Peyer's patch (tissue), 4 donors: ENCODE measurements around the gene PIGP. TPM values are rescaled to one million over a fixed set of nuclear protein-coding genes. Genes with fewer than 3 reads are reported as not detected.
"Not testable (repeated sequence)": the region's sequence is repeated elsewhere in the genome, so short reads cannot be mapped to it uniquely, and the experiment has no call there.

ENCODE experiments used
- DNase-seq, 3 donors: peaks; one replicate each; pipeline ENCODE4 v3.0.0-alpha.2; 2017 to 2019
- H3K27ac ChIP-seq, 4 donors: fragments of 200-600 bp; sonication (generic); one replicate each; pipeline ENCODE4 v1.5.1; 2016 to 2019
- H3K27me3 ChIP-seq, 2 donors: fragments of 200-600 bp; sonication (generic); one replicate each; pipeline ENCODE4 v1.5.1; 2019
- H3K36me3 ChIP-seq, 3 donors: fragments of 200-600 bp; sonication (generic); one replicate each; pipeline ENCODE4 v1.5.1; 2016 to 2019
- H3K4me1 ChIP-seq, 4 donors: fragments of 200-600 bp; sonication (generic); one replicate each; pipeline ENCODE4 v1.5.1; 2016 to 2019
- H3K4me3 ChIP-seq, 4 donors: fragments of 200-600 bp; sonication (generic); 1 replicate in 3 of 4; 2 replicates in 1 of 4; pipeline ENCODE4 v1.5.1; 2016 to 2019; ENCODE audit warnings: mild to moderate bottlenecking in 1 of 4
- H3K9me3 ChIP-seq, 4 donors: fragments of 200-600 bp; sonication (generic); one replicate each; pipeline ENCODE4 v1.5.1; 2016 to 2019; ENCODE audit warnings: mild to moderate bottlenecking in 1 of 4
- CTCF ChIP-seq, 6 experiments: fragments of 450-650 bp in 4 of 6; fragments of 200-600 bp in 2 of 6; sonication (generic) in 1 of 6; IDR thresholded peaks; one replicate each; pipeline ENCODE4 v1.5.1; 2017 to 2019; ENCODE audit warnings: antibody characterized with exemption in 6 of 6, mild to moderate bottlenecking in 3 of 6, moderate library complexity in 1 of 6
- POLR2A ChIP-seq, 2 donors: fragments of 450-650 bp; IDR thresholded peaks; one replicate each; pipeline ENCODE4 v1.5.1; 2017; ENCODE audit warnings: antibody characterized with exemption in 2 of 2, mild to moderate bottlenecking in 2 of 2, moderate library complexity in 2 of 2
- total RNA-seq, 4 donors: library from RNA; depleted of rRNA; stranded (reverse); fragments of >200 nt; gene quantifications; one replicate each; pipeline ENCODE4 v1.1.0, GENCODE V29; 2016

The PIGP gene
- 10 to 100 TPM; 11.4 to 26.4 (median 12.7) TPM for total RNA-seq

DNA sequence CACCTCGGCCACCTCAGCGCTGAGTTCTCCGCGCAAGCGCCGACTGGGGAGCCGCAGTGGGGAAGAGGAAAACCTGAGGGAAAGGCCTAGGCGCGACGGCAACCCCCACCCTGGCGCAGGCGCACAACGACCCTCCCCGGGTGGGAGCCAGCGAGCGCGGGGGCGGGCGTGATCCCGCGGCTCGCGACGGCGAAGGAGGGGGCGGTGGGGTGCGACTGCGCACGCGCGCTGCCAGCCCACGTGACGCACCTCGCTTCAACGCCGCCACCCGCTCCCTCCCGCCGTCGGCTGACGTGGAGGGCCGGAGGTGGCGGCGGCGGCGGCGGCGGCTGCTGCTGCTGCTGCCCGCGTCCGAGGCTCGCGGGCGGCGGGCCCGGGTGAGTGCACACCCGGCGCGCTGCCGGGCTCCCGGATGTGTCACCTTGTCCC is at the start of gene PIGP, which contains the start of gene TTC3:
Gene PIGP, minus strand, starts transcription at position 84 of the 429 bp plus-strand sequence. CDS start 556 bp downstream, outside the sequence.
Gene TTC3, plus strand, starts transcription at position 267 of the 429 bp plus-strand sequence. CDS start 14,004 bp downstream, outside the sequence.
- Histone ChIP-seq H3K9me3 (no peaks in the 10 kb centered on the region), H3K4me1 (peaks cover 0 to 24% (median 5%) of the 10 kb centered on the region in 4 donors), H3K4me3 (peak within 1 kb of the TSS; percentile 68 to 92 (median 90)), H3K27me3 (no peaks in the 10 kb centered on the region), H3K27ac (peak within 1 kb of the TSS; percentile 94 to 99 (median 98)), H3K36me3 (peaks cover 0 to 8% (median 0%) of the 10 kb centered on the region in 3 donors)
- DNase-seq: peak; percentile 86 to 97 (median 95)
- TF ChIP-seq CTCF (IDR thresholded peaks at IDR 0.05) (no peak), POLR2A (IDR thresholded peaks at IDR 0.05) (peak; percentile 74 to 92)

- no peak overlapping the region for H3K27ac ChIP-seq
- no peaks in the 10 kb centered on the region for H3K4me1 ChIP-seq
- H3K36me3 ChIP-seq: peaks cover 0 to 16% (median 0%) of the 10 kb centered on the region in 3 donors
- DNase-seq: no peak
- no peak for TF ChIP-seq CTCF (IDR thresholded peaks at IDR 0.05)
- no peak for TF ChIP-seq POLR2A (IDR thresholded peaks at IDR 0.05)
- no peaks in the 10 kb centered on the region for H3K9me3 ChIP-seq
- no peak overlapping the region for H3K4me3 ChIP-seq
- no peaks in the 10 kb centered on the region for H3K27me3 ChIP-seq
Observed at GRCh38 chr21:37119421-37120218, 46.7 kb upstream of the PIGP start.

DNA sequence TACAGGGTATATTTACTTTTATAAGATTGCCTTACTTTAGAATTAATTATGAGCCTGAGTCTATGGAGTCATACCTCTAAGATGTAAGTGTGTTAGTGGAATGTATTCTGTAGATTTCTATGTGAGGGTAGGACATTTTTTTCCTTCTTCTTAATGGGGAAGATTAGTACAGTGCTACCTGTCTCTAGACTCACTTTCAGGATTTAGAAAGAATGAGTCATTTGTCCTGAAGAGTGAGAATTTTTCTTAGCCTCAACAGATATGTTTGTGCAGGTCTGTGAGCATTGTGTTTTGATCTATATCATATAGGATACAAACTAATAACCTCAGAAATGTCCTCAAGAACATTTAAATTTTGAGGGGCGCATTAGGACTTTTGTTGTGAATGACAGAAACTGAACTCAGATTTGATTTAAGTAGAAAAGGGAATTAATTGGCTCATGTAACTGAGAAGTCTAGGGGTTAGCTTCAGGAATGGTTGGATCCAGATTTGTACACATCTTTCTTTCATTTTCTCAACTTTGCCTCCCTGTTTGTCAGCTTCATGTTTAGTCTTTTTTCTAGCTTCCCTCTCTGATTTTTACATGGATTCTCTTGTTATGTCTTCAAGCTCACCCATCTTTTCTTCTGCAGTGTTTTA is 45.4 kb upstream of the PIGP start:
- no peaks in the 10 kb centered on the region for H3K27me3 ChIP-seq
- no peaks in the 10 kb centered on the region for H3K4me1 ChIP-seq
- H3K4me3 ChIP-seq: no peak overlapping the region
- H3K36me3 ChIP-seq: peaks cover 0 to 9% (median 0%) of the 10 kb centered on the region in 3 donors
- DNase-seq: no peak
- no peak overlapping the region for H3K27ac ChIP-seq
- TF ChIP-seq CTCF (IDR thresholded peaks at IDR 0.05) (no peak), POLR2A (IDR thresholded peaks at IDR 0.05) (no peak)
- H3K9me3 ChIP-seq: no peaks in the 10 kb centered on the region

DNA sequence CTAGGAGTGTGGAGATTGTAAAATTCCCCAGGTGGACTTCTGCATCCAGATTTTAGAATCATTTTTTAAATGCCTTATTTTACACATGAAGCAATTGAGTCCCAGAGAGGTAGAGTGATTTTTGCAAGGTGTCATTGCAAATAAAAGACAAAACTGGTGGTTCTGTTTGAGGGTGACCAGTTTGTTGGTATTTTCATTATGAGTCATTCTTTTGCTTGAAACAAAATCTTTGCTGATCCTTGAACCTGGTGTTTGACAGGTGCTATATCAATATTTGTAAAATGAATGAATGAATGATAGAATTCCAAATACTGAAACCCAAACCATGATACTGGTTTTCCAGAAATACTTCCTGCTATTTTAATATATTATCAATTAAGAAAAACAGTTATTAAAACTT is 44.3 kb upstream of the PIGP start:
- Histone ChIP-seq H3K4me3 (no peak overlapping the region), H3K9me3 (no peaks in the 10 kb centered on the region), H3K27me3 (no peaks in the 10 kb centered on the region), H3K4me1 (no peaks in the 10 kb centered on the region), H3K36me3 (no peaks in the 10 kb centered on the region), H3K27ac (no peak overlapping the region)
- TF ChIP-seq POLR2A (IDR thresholded peaks at IDR 0.05): no peak
- no peak for TF ChIP-seq CTCF (IDR thresholded peaks at IDR 0.05)
- DNase-seq: no peak

DNA sequence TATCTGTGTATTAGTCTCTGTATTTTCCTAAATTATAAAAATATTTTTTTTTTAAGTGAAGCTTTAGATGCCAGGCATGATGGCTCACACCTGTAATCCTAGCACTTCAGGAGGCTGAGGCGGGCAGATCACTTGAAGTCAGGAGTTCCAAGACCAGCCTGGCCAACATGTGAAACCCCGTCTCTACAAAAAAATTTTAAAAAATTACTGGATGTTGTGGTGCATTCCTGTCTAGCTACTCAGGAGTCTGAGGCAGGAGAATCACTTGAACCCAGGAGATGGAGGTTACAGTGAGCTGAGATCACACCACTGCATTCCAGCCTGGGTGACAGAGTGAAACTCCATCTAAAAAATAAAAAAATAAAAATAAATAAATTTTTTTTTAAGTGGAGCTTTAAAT is 43.6 kb upstream of the PIGP start:
- not testable (repeated sequence) for H3K4me1 ChIP-seq, H3K4me3 ChIP-seq, DNase-seq, H3K27ac ChIP-seq, H3K27me3 ChIP-seq, H3K36me3 ChIP-seq, H3K9me3 ChIP-seq

- H3K36me3 ChIP-seq, H3K27me3 ChIP-seq, H3K27ac ChIP-seq, H3K4me1 ChIP-seq, DNase-seq, H3K4me3 ChIP-seq, H3K9me3 ChIP-seq: not testable (repeated sequence)
Observed at GRCh38 chr21:37114301-37114700, 41.4 kb upstream of the PIGP start.

DNA sequence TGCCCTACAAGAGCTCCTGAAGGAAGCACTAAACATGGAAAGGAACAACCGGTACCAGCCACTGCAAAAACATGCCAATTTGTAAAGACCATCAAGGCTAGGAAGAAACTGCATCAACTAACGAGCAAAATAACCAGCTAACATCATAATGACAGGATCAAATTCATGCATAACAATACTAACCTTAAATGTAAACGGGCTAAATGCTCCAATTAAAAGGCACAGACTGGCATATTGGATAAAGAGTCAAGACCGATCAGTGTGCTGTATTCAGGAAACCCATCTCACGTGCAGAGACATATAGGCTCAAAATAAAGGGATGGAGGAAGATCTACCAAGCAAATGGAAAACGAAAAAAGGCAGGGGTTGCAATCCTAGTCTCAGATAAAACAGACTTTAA is 38.2 kb upstream of the PIGP start:
- H3K4me1 ChIP-seq, H3K4me3 ChIP-seq, H3K36me3 ChIP-seq: not testable (repeated sequence)

More for the DNA sequence above, 38.2 kb upstream of the PIGP start:
- H3K27me3 ChIP-seq, H3K27ac ChIP-seq, H3K9me3 ChIP-seq, DNase-seq: not testable (repeated sequence)
